Large intestine (tissue), 3 donors: ENCODE results near the gene NANOGP8. TPM values are rescaled to one million over a fixed set of nuclear protein-coding genes. Genes with fewer than 3 reads are reported as not detected.

Experiments
- DNase-seq, 2 donors: peaks; one replicate each; pipeline versions ENCODE4 v3.0.0 to v3.0.0-alpha.2; 2013
- H3K27ac ChIP-seq: one replicate; pipeline ENCODE4 v1.5.1; 2013; ENCODE audit warnings: low read length
- H3K27me3 ChIP-seq: 2 replicates; pipeline ENCODE4 v1.6.1; 2013; ENCODE audit warnings: low read length; ENCODE audit not compliant: control insufficient read depth, insufficient read depth
- H3K36me3 ChIP-seq: 2 replicates; pipeline ENCODE4 v1.6.1; 2013; ENCODE audit warnings: low read length; ENCODE audit not compliant: control insufficient read depth, insufficient read depth
- H3K4me1 ChIP-seq: one replicate; pipeline ENCODE4 v1.6.1; 2013; ENCODE audit warnings: low read length; ENCODE audit not compliant: control insufficient read depth, insufficient read depth
- H3K4me3 ChIP-seq: one replicate; pipeline ENCODE4 v1.5.1; 2013; ENCODE audit warnings: low read length
- H3K9me3 ChIP-seq: one replicate; pipeline ENCODE4 v1.6.1; 2013; ENCODE audit warnings: mild to moderate bottlenecking, low read depth, low read length, moderate library complexity; ENCODE audit not compliant: control insufficient read depth
- WGBS: methylation state at CpG from one replicate; pipeline ENCODE4 v1.1.5; 2013; ENCODE audit warnings: low lambda C conversion rate; ENCODE audit not compliant: insufficient coverage; 5-methylcytosine and 5-hydroxymethylcytosine counted together
- polyA plus RNA-seq: library from polyadenylated mRNA; unstranded; fragments of 120-200 nt; gene quantifications from one replicate; pipeline ENCODE4 v1.2.1, GENCODE V29; 2013

NANOGP8 gene
- polyA plus RNA-seq, 1 donor: 0.30 TPM

DNA sequence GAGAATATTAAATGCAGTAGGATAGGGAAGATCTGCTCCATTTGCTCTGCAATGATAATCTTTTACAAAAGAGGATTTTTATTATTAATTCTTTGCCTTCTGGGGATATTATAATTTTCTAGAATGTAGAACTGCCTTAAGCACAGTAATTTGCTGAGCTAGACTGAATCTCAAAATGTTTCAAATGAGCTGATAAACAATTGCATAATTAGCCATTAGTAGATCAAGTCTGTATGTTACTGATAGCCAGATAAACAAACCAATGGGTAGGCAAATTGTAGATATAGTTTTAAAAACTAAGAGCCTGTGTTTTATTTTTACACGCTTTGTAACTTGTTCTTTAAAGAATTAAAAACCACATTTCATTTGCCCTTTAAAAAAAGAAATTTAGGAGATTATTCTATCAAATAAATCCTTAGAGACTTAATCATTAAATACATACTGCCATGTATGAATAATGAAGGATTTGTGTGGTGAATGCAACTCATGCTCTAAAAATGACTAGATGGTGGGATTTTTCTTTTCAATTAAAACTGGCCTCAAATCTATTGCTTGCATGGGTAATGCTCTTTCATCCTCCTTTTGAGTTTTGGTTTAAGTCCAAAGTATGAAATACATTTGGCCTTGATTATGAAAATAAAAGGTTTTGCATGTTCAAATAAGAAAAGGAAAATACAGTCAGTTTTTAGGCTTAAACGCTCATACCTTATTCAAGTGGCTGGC is 32.6 kb upstream of the NANOGP8 start:
- Histone ChIP-seq H3K9me3 (no peaks in the 10 kb centered on the region), H3K4me1 (no peaks in the 10 kb centered on the region), H3K4me3 (no peak overlapping the region), H3K27me3 (no peaks in the 10 kb centered on the region), H3K36me3 (no peaks in the 10 kb centered on the region), H3K27ac (no peak overlapping the region)
- WGBS: 80% methylated on average over 1 of the region's 2 CpGs
- DNase-seq: no peak

DNA sequence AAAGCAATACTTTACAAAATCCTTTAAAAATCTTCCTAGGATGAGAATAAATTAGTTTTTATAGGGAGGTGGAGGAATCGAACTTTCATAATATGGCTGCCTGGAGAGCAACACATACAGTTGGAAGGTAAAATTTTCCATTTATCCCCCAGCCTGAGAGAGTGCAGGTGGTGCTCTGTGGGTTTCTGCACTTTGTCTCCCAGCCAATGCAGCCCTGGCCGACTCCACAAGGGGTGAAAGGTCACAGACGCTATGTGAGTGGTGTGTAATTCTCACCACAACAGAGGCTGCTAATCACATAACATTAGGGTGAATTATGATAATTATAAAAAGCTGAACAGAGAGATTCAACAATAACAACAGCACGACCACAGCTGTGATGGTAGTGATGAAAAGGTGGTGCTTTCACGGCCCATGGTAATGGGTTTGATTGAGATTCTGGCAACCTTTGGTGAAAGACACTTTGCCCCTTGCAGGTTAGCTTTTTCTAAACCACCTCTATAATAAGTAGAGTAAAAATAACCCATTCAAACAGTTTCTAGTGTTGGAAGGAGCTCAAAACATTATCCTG is 30.1 kb upstream of the NANOGP8 start:
- no peaks in the 10 kb centered on the region for H3K27me3 ChIP-seq
- 73% methylated on average over 2 of the region's 5 CpGs for WGBS

DNA sequence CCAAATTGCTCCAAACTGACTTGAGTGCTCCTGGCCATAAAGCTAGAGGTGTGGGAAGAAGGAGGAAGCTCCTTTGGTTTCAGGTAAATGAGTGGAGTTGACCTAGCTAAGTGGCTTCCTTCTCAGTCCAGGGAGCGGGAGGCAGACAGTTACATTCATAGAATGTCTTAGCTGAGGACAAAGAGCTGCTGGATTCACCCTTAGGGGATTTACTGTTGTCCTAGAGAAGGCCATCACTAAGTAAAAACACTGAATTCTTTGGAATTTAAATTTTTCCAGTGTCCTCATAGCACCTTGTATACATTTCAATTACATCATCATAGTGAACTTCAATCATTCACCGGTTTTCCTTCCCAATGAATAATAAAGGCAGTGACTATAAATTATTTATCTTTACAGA is 27.3 kb upstream of the NANOGP8 start:
- Histone ChIP-seq H3K4me1 (no peaks in the 10 kb centered on the region), H3K4me3 (no peak overlapping the region), H3K9me3 (no peaks in the 10 kb centered on the region), H3K27ac (no peak overlapping the region), H3K27me3 (no peaks in the 10 kb centered on the region), H3K36me3 (no peaks in the 10 kb centered on the region)
- no peak for DNase-seq
- 100% methylated on average over 1 of the region's 2 CpGs for WGBS

More for the DNA sequence above, 30.1 kb upstream of the NANOGP8 start:
- no peak for DNase-seq
- H3K9me3 ChIP-seq: no peaks in the 10 kb centered on the region
- no peak overlapping the region for H3K27ac ChIP-seq
- H3K4me1 ChIP-seq: no peaks in the 10 kb centered on the region
- no peaks in the 10 kb centered on the region for H3K36me3 ChIP-seq
- no peak overlapping the region for H3K4me3 ChIP-seq

DNA sequence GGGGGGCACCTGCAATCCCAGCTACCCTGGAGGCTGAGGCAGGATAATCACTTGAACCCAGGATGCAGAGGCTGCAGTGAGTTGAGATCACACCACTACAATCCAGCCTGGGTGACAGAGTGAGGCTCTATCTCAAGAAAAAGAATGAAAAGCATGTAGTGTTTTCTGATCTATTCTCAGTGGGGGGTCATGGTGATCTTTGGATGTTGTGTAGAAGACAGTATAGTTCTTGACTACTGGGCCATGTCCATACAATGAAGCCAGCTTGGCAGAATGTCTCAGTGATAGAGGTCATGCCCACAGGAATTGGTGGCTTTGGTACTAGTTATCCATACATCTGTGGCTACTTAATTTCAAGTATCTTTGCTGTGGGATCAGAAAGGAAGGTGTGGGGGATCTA is 26.8 kb upstream of the NANOGP8 start:
- Histone ChIP-seq H3K4me3 (no peak overlapping the region), H3K36me3 (no peaks in the 10 kb centered on the region), H3K27ac (no peak overlapping the region), H3K27me3 (no peaks in the 10 kb centered on the region), H3K9me3 (no peaks in the 10 kb centered on the region), H3K4me1 (no peaks in the 10 kb centered on the region)
- DNase-seq: no peak

DNA sequence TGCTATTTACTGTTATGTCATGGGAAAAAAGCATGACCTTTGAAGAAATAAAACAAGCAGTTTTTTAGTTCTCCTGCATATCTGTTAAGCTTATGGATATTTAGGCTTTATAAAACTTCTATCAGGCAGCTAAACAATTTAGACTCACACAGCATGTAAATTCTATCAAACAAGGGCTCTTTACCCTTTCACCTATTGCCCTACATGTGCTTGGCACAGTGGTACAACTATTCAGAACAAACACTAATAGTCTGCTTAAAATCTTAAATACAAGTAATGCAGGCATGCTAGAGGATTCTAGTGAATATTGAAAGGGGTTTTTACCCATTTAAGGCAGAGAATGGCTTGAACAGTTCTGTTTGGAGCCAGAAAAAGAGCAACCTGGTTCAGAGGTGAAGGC is 23.4 kb upstream of the NANOGP8 start:
- Histone ChIP-seq H3K27me3 (no peaks in the 10 kb centered on the region), H3K9me3 (no peaks in the 10 kb centered on the region), H3K36me3 (no peaks in the 10 kb centered on the region), H3K4me3 (no peak overlapping the region), H3K27ac (no peak overlapping the region), H3K4me1 (no peaks in the 10 kb centered on the region)
- DNase-seq: no peak

DNA sequence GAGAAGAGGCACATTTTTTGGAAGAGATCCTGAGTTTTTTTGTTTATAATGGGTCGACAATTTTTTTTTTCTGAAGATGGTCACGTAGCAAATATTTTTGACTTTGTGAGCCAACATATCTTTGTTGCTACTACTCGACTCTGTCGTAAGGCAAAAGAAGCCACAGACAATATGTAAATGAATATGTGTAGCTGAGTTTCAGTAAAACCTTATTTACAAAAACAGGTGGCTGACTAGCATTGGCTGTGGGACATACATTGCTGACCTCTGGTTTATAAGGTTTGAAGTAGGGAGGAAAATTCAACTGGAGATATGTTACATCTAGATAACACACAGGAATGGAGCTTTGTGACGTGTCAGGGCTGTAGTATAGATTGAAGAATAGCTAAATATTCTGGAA is 22.5 kb upstream of the NANOGP8 start:
- Histone ChIP-seq H3K4me1 (no peaks in the 10 kb centered on the region), H3K27me3 (no peaks in the 10 kb centered on the region), H3K9me3 (no peaks in the 10 kb centered on the region), H3K27ac (no peak overlapping the region), H3K4me3 (no peak overlapping the region), H3K36me3 (no peaks in the 10 kb centered on the region)
- DNase-seq: no peak
- 88% methylated on average over 3 of the region's 5 CpGs for WGBS

DNA sequence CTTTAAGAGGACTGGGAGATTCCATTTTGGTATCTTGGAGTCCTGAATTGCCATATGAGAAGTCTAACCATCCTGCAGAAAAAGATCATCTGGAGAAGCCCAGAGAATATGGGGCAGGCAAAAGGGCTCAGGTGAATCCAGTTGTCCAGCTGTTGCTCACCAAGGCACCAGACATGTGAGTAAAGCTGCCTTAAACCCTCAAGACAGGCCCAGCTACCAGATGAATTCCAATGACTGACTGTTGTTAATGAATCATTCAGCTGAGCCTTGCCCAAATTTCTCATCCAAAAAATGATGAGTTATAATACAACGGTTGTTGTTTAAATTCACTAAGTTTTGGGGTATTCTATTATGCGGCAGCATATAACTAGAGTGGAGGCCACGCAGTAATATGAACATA is 22.0 kb upstream of the NANOGP8 start:
- no peaks in the 10 kb centered on the region for H3K27me3 ChIP-seq
- no peaks in the 10 kb centered on the region for H3K4me1 ChIP-seq
- WGBS: 100% methylated on average over 1 of the region's 3 CpGs
- H3K9me3 ChIP-seq: no peaks in the 10 kb centered on the region
- H3K36me3 ChIP-seq: no peaks in the 10 kb centered on the region
- no peak overlapping the region for H3K27ac ChIP-seq
- H3K4me3 ChIP-seq: no peak overlapping the region
- no peak for DNase-seq

DNA sequence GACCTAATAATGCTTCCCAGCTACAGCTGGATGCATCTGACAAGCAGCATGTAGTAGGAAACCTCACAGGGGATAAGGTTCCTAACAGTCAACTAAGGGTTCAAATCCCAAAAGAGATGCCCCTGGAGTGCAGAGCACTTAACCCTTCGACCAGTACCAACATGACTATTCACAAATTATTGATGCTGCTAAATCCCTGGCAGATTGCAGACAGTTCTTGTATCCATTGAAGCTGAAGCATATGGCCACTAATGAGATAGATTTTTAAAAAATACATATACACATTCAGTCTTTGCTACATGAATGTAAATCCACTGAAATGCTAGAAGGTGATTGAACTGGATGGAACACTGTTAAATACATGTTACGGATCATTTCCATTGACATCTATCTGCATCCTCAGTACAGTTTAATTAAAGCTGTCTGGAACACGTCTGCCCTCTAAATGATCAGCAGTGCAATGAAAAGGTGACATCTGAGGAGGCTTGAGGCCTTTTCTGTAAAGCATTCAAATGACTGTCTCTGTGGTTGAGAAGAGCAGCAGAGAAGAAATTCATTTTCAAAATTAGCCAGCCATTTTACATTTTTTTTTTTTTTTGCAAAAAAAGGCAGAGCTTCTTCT is 19.5 kb upstream of the NANOGP8 start:
- H3K27ac ChIP-seq: no peak overlapping the region
- no peaks in the 10 kb centered on the region for H3K27me3 ChIP-seq
- H3K4me3 ChIP-seq: no peak overlapping the region
- H3K9me3 ChIP-seq: no peaks in the 10 kb centered on the region
- no CpG with 5 or more reads among the region's 3 CpGs for WGBS
- no peaks in the 10 kb centered on the region for H3K36me3 ChIP-seq
- DNase-seq: no peak
- H3K4me1 ChIP-seq: no peaks in the 10 kb centered on the region

DNA sequence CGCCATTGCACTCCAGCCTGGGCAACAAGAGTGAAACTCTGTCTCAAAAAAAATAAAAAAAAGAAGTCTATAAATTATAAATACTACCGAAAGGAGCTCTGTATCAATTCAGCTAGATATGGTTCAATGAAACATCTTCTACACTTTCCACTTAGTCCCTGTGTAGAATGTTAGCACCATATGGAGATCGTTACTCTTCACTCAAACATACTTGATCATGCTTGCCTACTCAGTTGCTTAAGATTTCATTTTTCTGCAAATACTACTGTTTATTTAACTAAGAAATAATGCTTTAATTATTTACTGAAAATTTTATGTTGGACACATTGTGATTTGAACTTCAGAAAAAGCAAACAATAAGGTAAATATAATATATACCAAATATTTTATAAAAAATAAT is 17.1 kb upstream of the NANOGP8 start:
- DNase-seq: no peak
- Histone ChIP-seq H3K36me3 (no peaks in the 10 kb centered on the region), H3K27me3 (no peaks in the 10 kb centered on the region), H3K4me3 (no peak overlapping the region), H3K9me3 (no peaks in the 10 kb centered on the region), H3K27ac (no peak overlapping the region), H3K4me1 (no peaks in the 10 kb centered on the region)
- WGBS: 83% methylated on average over 2 of the region's 3 CpGs

DNA sequence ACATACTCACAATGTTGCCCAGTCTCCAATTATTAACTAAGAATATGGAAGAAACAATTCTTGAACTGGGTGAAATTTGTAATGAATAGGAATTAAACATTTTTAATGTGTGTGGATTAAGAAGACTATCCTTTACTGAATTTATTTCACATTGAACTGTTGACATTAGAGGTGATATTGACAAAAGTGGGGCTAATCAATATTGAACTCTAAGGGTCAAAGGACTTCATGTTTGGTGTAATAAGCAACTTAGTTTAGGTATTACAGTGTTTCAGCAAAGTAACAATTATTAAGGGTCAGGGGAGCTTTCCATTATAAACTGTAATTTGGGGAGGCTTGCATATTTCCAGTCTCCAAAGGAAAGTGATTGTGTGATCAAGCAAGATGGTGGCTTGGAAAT is 16.2 kb upstream of the NANOGP8 start:
- Histone ChIP-seq H3K36me3 (no peaks in the 10 kb centered on the region), H3K9me3 (no peaks in the 10 kb centered on the region), H3K4me1 (no peaks in the 10 kb centered on the region), H3K27ac (no peak overlapping the region), H3K27me3 (no peaks in the 10 kb centered on the region), H3K4me3 (no peak overlapping the region)
- DNase-seq: no peak

DNA sequence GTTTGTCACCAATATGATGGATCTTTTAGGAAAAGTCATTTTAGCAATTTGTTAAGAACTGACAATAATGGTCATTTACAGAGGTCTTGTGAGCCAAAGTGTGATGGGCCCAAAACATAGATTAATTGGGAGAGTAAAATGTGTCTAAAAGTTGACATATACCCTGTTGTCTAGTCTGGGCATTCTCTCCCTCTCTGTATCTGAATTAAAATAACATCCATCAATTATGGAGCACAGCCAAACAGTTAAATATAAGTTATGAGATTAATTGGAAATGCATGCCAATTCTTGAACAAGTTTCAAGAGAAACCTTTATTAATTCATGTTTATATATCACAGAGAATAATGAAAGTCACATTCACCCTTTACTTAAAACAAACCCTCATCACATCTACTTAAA is 13.6 kb upstream of the NANOGP8 start:
- DNase-seq: no peak
- Histone ChIP-seq H3K27ac (no peak overlapping the region), H3K4me1 (no peaks in the 10 kb centered on the region), H3K27me3 (no peaks in the 10 kb centered on the region), H3K4me3 (no peak overlapping the region), H3K36me3 (no peaks in the 10 kb centered on the region), H3K9me3 (no peaks in the 10 kb centered on the region)
